Omental fat pad (tissue), 4 donors: ENCODE results near the gene SLC22A7. TPM values are rescaled to one million over a fixed set of nuclear protein-coding genes. Genes with fewer than 3 reads are reported as not detected.

Experiments used
- ATAC-seq: fragments of 150-250 bp; one replicate; pipeline ENCODE4 v1.9.1; 2016; ENCODE audit warnings: mild to moderate bottlenecking, moderate library complexity; ENCODE audit not compliant: low FRiP score
- DNase-seq: peaks from one replicate; pipeline ENCODE4 v3.0.0-alpha.2; 2019; ENCODE audit warnings: low spot score
- CTCF ChIP-seq, 3 donors: fragments of 450-650 bp; IDR thresholded peaks; one replicate each; pipeline ENCODE4 v1.5.1; 2016 to 2017; ENCODE audit warnings: antibody characterized with exemption in 3 of 3, mild to moderate bottlenecking in 3 of 3, moderate library complexity in 2 of 3
- total RNA-seq, 4 donors: library from RNA; depleted of rRNA; stranded (reverse); fragments of >200 nt; gene quantifications; one replicate each; pipeline ENCODE4 v1.1.0, GENCODE V29; 2016

Gene SLC22A7
- total RNA-seq, 4 donors from 2014 or later, result not detected

- no peak for DNase-seq
- peak; percentile 37 for ATAC-seq
- TF ChIP-seq CTCF (IDR thresholded peaks at IDR 0.05), result no peak
Measured at GRCh38 chr6:43308990-43309477, 11.0 kb downstream of the SLC22A7 start.

GRCh38 chr6:43310134-43310533, 12.1 kb downstream of the SLC22A7 start:
- DNase-seq (no peak), ATAC-seq (no peak)
- TF ChIP-seq CTCF (IDR thresholded peaks at IDR 0.05), result no peak

GRCh38 chr6:43310624-43311023, 12.6 kb downstream of the SLC22A7 start:
- DNase-seq (no peak), ATAC-seq (no peak)
- TF ChIP-seq CTCF (IDR thresholded peaks at IDR 0.05), result no peak

DNA sequence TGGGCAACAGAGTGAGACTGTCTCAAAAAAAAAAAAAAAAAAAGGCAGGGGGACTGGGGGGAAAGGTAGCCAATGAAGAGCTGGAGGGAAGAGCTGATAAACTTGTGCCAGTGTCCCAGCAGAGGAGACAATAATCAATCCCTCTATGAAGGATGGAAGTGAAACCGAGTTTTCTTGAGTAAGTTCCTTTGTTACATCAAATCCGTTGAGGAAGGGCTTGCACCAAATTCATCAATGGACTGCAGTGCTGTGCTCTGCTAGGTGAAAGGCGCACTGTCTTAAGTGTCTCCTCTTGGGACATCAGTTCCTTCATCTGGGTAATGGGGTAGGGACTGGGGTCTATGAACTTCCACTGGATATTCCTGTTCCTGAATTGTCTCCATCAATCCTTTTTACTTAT, 13.6 kb downstream of the SLC22A7 start:
- DNase-seq (no peak), ATAC-seq (no peak)
- no peak for TF ChIP-seq CTCF (IDR thresholded peaks at IDR 0.05)

DNA sequence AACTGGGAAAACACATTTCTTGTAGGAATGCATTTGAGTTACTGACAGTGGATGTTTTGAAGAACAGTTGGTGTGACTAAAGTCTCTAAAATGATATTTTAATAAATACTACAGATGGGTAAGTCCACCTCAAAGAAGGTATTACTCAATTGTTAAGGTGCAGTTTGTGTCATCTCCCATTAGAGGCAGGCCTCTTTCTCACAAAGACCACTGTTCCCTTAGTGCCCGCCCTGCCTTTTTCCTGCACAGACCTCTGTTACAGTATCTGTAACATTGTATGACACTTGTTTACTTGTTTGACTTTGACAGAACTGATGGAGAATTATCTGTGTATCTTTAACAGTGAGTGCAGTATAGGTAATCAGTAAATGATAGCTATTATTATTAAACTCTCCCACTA, 15.8 kb downstream of the SLC22A7 start:
- DNase-seq (no peak), ATAC-seq (no peak)
- no peak for TF ChIP-seq CTCF (IDR thresholded peaks at IDR 0.05)

DNA sequence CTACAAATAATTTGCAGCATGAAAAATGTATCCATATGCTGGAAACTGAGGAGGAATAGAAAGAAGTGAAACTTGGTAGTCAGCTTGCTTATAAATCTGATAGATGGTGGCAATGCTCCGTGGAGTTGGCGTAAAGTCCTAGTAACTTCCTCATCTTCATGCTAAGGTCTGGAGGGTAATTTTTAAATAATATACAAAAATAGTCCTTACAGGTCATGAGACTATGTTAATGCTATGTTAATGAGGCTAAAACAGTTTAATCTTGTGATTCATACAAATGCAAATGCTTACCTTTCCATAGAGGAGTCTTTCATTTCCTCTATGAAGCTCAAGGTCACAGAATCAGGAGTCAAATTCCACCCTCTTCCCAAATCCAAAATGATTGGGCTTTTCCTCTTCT, 20.0 kb downstream of the SLC22A7 start:
- TF ChIP-seq CTCF (IDR thresholded peaks at IDR 0.05), result no peak
- DNase-seq (no peak), ATAC-seq (no peak)

DNA sequence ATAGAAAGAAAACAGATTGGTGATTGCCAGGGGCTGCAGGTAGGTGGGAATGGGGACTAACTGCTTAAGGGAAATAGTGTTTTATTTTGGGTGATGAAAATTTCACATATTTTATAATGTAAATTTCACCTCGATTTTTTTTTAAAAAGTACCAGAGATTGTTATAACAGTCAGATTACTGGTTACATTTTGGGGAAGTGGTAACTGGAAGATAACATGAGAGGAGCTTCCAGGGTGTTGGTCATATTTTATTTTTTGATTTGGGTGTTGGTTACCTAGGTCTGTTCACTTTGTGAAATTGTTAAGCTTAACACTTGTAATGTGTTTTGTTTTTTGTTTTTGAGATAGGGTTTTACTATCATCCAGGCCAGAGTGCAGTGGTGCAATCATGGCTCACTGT, 27.8 kb downstream of the SLC22A7 start:
- ATAC-seq (no peak), DNase-seq (no peak)
- TF ChIP-seq CTCF (IDR thresholded peaks at IDR 0.05), result no peak
